H1 (cell line): ENCODE data around the gene TMEM107. TPM values are rescaled to one million over a fixed set of nuclear protein-coding genes. Genes with fewer than 3 reads are reported as not detected.

ENCODE experiments used
- SIRT6 ChIP-seq: IDR thresholded peaks from one replicate; pipeline ENCODE4 v1.7.1; 2012; ENCODE audit warnings: low read length, inconsistent platforms
- polyA plus RNA-seq, 7 experiments: library from polyadenylated mRNA; depleted of rRNA in 3 of 7; stranded (reverse) in 5 of 7; unstranded in 2 of 7; fragments of >200 nt in 5 of 7; fragments of 200-250 nt in 2 of 7; gene quantifications; 1 replicate in 5 of 7; 2 replicates in 1 of 7; 4 replicates in 1 of 7; pipeline versions ENCODE4 v1.2.1 to v1.2.3, GENCODE V29; 2011 to 2013; ENCODE audit warnings: missing spikeins in 2 of 7, mixed read lengths in 2 of 7
- total RNA-seq: library from RNA; stranded (reverse); fragmentation: NEBNext Ultra II Directional; extraction: Animal tissue kit (Norgen Biotek cat#: 25700); gene quantifications from 2 replicates; pipeline ENCODE4 v1.2.1, GENCODE V29; 2021

TMEM107 gene
- total and polyA plus RNA-seq, 2 of the 8 experiments (the other 6 are each of a cell fraction or from before 2014, with no cell fraction given) = 17.3 to 21.5 TPM

DNA sequence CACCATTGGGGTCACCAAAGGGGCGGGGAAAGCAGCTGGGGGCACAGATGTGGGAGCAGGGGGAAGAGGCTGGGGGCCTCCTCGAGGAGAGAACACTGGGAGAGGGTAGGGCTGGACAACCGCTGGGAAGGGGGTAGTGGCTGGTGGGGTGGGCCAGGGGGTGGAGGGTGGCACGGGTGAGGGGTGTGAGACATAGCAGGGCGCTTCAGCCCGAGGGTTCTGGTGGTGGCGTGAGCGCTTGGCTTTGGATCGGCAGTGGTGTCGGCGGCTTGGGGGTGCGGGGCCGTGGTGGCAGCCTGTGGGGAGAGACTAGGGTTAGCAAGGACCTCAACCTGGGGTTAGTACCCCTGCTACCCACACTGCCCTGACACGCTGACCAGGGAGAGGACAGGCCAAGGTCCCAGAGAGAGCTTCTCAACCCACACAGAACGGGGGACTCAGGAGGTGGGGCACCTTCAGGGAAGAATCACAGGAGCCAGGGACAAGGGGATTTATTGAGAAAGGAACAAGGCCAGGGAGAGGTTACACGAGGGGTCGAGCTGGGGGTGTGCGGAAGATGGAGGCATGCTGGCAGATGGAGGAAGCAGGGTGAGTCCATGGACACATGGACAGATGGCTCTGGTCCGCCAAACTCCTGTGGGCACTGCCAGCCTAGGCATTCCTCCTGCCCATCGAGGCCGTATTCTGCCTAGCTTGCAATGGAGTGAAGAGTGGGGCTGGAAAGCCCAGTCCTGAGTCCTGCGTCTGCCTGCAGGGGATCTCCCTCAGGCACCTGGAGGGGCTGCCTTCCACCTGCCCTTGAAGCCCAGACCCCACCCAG, 32.4 kb downstream of the TMEM107 start (continued):
- TF ChIP-seq SIRT6 = no peak
- TF ChIP-seq, all 59 proteins: peak for 0
